D721Med (cell line): ENCODE measurements around the gene SURF4.
"Not testable (repeated sequence)": the region's sequence is repeated elsewhere in the genome, so short reads cannot be mapped to it uniquely, and the experiment has no call there.

Experiments
- DNase-seq: peaks from one replicate; pipeline ENCODE4 v3.0.0; 2011; ENCODE audit warnings: low spot score; ENCODE audit not compliant: insufficient read length
- FAIRE-seq: peaks from 2 replicates; lab custom pipeline; 2011; peaks lifted over from hg19 to GRCh38; lab: Jason Lieb, UNC
- CTCF ChIP-seq: IDR thresholded peaks from 2 replicates; pipeline ENCODE4 v1.5.1; 2012; ENCODE audit warnings: mild to moderate bottlenecking, control low read depth; ENCODE audit not compliant: insufficient read depth; ENCODE audit errors: missing control alignments

Gene SURF4

DNA sequence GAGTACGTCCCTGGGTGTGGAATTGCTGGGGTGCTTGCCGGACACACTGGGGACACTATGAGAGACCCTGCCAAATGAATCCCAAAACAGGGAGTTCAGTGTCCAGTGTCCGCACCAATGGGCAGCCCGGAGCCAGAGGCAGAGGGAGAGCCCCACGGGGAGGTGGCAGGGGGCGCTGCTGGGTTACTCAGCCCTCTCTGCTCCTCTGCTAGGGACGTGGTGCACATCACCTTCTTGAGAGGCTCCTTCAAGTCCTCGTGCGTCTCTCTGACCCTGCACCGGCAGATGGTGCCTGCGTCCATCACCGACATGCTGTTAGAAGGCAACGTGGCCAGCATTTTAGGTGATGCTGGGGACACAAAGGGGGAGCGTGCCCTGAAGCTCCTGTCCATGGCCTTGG is 21.1 kb upstream of the SURF4 start:
- DNase-seq (peak; percentile 23), FAIRE-seq (no peak)
- peak; percentile 18 for TF ChIP-seq CTCF

GRCh38 chr9:133394687-133395271 is 18.9 kb upstream of the SURF4 start:
- DNase-seq (peak; percentile 6), FAIRE-seq (no peak)

GRCh38 chr9:133393399-133393798 is 17.5 kb upstream of the SURF4 start:
- FAIRE-seq: no peak
- TF ChIP-seq CTCF: no peak
- DNase-seq: peak; percentile 3

More at GRCh38 chr9:133394687-133395271, 18.9 kb upstream of the SURF4 start:
- no peak for TF ChIP-seq CTCF

DNA sequence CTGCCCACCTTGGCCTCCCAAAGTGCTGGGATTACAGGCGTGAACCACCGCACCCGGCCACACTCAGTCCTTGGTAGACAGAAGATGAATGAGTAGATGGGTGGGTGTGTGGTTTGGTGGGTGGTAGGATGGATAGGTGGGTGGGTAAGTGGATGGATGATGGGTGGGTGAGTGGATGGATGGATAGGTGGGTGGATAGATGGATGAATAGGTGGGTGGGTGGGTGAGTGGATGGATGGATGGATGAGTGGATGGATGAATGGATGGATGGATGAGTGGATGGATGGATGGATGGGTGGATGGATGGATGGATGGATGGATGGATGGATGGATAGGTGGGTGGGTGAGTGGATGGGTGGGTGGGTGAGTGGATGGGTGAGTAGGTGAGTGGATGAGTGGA is 16.4 kb upstream of the SURF4 start:
- not testable (repeated sequence) for FAIRE-seq, DNase-seq

GRCh38 chr9:133391449-133391848 is 15.6 kb upstream of the SURF4 start:
- not testable (repeated sequence) for FAIRE-seq, DNase-seq

DNA sequence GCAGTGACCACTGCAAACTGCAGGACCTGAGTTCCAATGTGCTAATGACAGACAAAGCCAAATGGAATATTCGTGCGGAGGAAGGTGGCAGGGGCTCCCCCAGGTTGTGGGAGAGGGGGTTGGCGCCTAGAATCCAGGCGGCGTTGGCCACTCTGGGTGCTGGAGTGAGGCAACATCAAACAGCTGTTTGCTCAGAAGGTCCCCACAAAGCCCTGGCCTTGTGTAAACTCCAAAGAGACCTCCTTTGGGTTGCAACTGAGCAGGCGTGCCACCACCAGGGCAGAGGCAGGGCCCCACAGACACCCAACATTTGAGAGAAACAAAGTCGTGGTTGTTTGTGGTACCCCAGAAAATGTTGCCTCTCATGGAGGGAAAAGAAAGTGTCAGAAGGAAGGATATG is 14.9 kb upstream of the SURF4 start:
- DNase-seq: no peak
- TF ChIP-seq CTCF: no peak
- no peak for FAIRE-seq

DNA sequence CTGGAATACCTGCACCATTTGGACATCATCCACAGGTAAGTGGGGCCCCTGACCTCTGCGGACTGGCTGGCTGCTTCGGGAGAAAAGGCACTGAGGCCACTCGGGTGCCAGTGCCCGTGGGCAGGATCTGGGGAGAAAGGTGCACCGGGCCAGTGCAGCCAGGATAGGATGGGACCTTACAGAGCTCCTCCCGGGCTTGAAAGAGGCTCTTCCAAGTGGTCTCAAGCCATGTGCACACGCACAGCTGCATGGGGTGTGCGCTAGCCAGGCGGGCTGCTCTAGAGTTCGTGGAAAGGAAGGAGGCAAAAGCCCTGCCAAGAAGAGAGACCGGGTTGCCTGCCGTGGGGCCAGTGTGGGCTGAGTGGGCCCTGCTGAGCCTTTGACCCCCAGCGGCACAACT is 13.7 kb upstream of the SURF4 start:
- FAIRE-seq (no peak), DNase-seq (no peak)
- TF ChIP-seq CTCF: no peak

DNA sequence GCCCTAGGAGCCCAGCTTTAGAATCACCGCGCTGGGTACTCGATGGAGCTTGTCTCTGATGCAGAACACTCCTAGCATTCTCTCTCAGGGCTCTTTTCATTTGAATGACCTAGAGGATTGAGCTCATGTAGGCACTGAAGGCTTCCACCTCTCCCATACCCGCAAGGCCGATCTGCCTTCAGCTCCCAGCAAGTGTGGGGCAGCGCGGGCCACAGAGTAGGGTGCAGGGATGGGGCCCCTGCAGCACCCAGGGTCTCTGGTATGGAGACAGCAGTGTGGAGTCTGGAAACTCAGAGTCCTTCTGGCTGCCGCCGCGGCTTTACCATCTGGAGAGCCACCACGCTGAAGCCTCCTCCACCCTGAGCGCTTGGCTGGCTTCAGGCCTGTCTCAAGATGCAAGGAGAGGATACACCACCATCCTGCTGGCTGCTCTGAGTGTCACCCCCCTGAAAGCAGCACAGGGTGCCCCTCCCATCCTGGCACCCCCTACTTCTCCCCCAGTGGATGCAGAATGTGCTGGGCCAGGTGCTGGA is 13.2 kb upstream of the SURF4 start:
- no peak for TF ChIP-seq CTCF
- DNase-seq (no peak), FAIRE-seq (no peak)
